HG03558 (cell line): ENCODE results near the gene AKAIN1.

Experiments
- ATAC-seq: cut with Tn5 transposase; IDR thresholded peaks from one replicate; pipeline ENCODE4 v1.9.1; 2021; ENCODE audit warnings: moderate number of reproducible peaks; ENCODE audit not compliant: unreplicated experiment; ENCODE audit errors: extremely low read depth

Gene AKAIN1

GRCh38 chr18:5103286-5103685, 93.8 kb downstream of the AKAIN1 start:
- no peak for ATAC-seq

GRCh38 chr18:5097116-5097703, 99.8 kb downstream of the AKAIN1 start:
- ATAC-seq, result no peak

GRCh38 chr18:5095239-5095638, 101.8 kb downstream of the AKAIN1 start:
- ATAC-seq, result no peak

GRCh38 chr18:5093902-5094301, 103.2 kb downstream of the AKAIN1 start:
- no peak for ATAC-seq
